Lower lobe of right lung (tissue), 2 donors: Measurements from ENCODE around the gene ENO1. TPM values are rescaled to one million over a fixed set of nuclear protein-coding genes. Genes with fewer than 3 reads are reported as not detected.

Experiments used
- ATAC-seq, 2 donors: fragments of 200-7000 bp; cut with Tn5 transposase; one replicate each; pipeline ENCODE4 v1.9.1; 2020 to 2022; ENCODE audit warnings: mild to moderate bottlenecking in 2 of 2, moderate library complexity in 2 of 2
- DNase-seq: peaks from one replicate; pipeline ENCODE4 v3.0.0-alpha.2; 2020
- H3K27ac ChIP-seq: fragments of 200-600 bp; one replicate; pipeline ENCODE4 v1.8.0; 2022
- H3K27me3 ChIP-seq: fragments of 200-600 bp; one replicate; pipeline ENCODE4 v1.8.0; 2022; ENCODE audit warnings: low read depth
- H3K36me3 ChIP-seq: fragments of 200-600 bp; one replicate; pipeline ENCODE4 v1.8.0; 2022; ENCODE audit warnings: mild to moderate bottlenecking
- H3K4me1 ChIP-seq: fragments of 200-600 bp; one replicate; pipeline ENCODE4 v1.8.0; 2022
- H3K4me3 ChIP-seq: fragments of 200-600 bp; one replicate; pipeline ENCODE4 v1.8.0; 2022; ENCODE audit warnings: mild to moderate bottlenecking
- H3K9me3 ChIP-seq: fragments of 200-600 bp; one replicate; pipeline ENCODE4 v1.8.0; 2022
- CTCF ChIP-seq: fragments of 200-600 bp; IDR thresholded peaks from one replicate; pipeline ENCODE4 v1.8.0; 2022; ENCODE audit warnings: antibody characterized with exemption, mild to moderate bottlenecking
- intact Hi-C: fragments of 100-400 bp; cut with DNase I; formaldehyde crosslinking; loops from one replicate; pipeline ENCODE4 v1.11.0; 2022
- total RNA-seq: library from RNA; stranded (reverse); fragmentation: NEBNext Ultra II Directional; extraction: Animal tissue kit (Norgen Biotek cat#: 25700); gene quantifications from one replicate; pipeline ENCODE4 v1.2.1, GENCODE V29; 2021
- donor health status: DM: no; HTN: yes; CAD: no; lungs with severe emphysema.

Gene ENO1
- total RNA-seq, 1 donor from 2014 or later: 580 TPM

- Histone ChIP-seq H3K4me1 (no peaks in the 10 kb centered on the region), H3K27me3 (no peaks in the 10 kb centered on the region), H3K36me3 (no peaks in the 10 kb centered on the region), H3K9me3 (no peaks in the 10 kb centered on the region), H3K27ac (no peak overlapping the region), H3K4me3 (no peak overlapping the region)
- TF ChIP-seq CTCF: no peak
- DNase-seq (no peak), ATAC-seq (no peak)
- intact Hi-C loops: loop anchor here (10.0 kb wide), 1 partner anchor 69 kb away; no protein-coding TSS in a partner anchor
Measured at GRCh38 chr1:8915446-8915845, 37.0 kb upstream of the ENO1 start.

DNA sequence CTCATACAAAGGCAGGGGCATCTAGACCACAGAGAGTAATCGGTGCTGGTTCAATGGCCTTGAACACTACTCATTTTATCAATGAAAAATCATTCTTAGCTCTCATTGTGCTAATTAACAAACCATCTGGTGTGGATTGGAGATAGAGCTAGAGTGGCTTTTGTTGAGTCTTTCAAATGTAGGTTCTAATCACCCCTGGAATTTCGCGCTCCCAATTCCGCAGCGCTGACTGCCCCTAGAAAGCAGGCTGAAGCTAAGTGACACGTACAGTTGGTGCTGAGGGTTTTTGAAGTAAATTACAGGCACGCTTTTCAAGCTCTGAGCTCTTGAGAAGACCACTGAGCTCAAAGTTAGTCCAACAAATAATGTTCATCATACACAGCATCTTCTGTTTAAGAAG, 36.0 kb upstream of the ENO1 start:
- ATAC-seq (no peak), DNase-seq (no peak)
- no peaks in the 10 kb centered on the region for H3K9me3 ChIP-seq
- no peaks in the 10 kb centered on the region for H3K4me1 ChIP-seq
- intact Hi-C loops: loop anchor here (10.0 kb wide), 1 partner anchor 70 kb away; no protein-coding TSS in a partner anchor
- H3K36me3 ChIP-seq: no peaks in the 10 kb centered on the region
- no peak overlapping the region for H3K27ac ChIP-seq
- H3K4me3 ChIP-seq: no peak overlapping the region
- no peaks in the 10 kb centered on the region for H3K27me3 ChIP-seq
- no peak for TF ChIP-seq CTCF

- H3K27ac ChIP-seq: no peak overlapping the region
- peak in 1 of 2 donors; percentile 24 for ATAC-seq
- intact Hi-C loops: loop anchor here (10.0 kb wide), 1 partner anchor 71 kb away; no protein-coding TSS in a partner anchor
Measured at GRCh38 chr1:8913457-8913856, 35.0 kb upstream of the ENO1 start.

DNA sequence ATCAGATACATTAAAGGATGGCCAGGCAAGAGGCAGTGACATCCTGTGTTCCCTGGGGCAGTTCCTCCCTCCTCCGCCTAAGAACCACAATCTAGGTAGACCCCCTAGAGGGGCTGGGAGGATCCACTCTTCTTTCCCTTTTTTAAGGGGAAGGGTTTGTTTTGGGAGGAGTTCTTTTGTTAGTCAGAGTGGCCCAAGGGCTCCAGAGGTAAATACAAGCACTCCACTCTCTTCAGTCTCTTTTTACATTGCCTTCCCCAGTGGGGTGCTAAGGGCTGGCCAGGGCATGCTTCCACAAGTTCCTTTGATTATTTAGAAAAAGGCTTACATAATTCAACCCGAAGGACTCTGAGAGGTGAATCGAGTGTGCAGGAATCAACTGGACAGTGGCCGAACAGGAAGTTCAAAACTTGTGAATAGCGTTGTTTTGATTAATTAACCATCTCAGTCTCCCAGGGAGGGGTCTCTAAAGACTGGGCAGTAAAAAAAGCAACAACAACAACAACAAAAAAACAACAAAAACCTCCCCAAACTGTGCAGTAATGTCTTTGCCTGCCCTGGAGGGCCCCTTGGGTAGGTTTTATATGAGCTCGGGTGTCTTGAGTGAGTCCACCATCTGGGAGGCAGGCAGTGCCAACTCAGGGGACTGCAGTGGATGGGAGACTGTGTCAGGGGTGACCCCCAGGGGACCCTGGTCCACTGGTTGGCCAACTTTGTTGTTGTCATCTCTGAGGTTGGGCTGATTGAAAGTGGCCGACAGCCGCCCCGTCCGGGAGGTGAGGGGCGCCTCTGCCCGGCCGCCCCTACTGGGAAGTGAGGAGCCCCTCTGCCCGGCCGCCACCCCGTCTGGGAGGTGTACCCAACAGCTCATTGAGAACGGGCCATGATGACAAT, 33.2 kb upstream of the ENO1 start:
- H3K4me3 ChIP-seq: no peak overlapping the region
- H3K27ac ChIP-seq: peak overlapping the region; percentile 60
- DNase-seq: no peak
- H3K27me3 ChIP-seq: no peaks in the 10 kb centered on the region
- H3K36me3 ChIP-seq: no peaks in the 10 kb centered on the region
- no peak for TF ChIP-seq CTCF
- no peaks in the 10 kb centered on the region for H3K4me1 ChIP-seq
- intact Hi-C loops: loop anchor here (10.0 kb wide), 1 partner anchor 73 kb away; no protein-coding TSS in a partner anchor
- peak; percentile 58 to 67 for ATAC-seq
- no peaks in the 10 kb centered on the region for H3K9me3 ChIP-seq

More at GRCh38 chr1:8913457-8913856, 35.0 kb upstream of the ENO1 start:
- no peak for DNase-seq
- H3K9me3 ChIP-seq: no peaks in the 10 kb centered on the region
- H3K4me3 ChIP-seq: no peak overlapping the region
- no peak for TF ChIP-seq CTCF
- no peaks in the 10 kb centered on the region for H3K36me3 ChIP-seq
- H3K4me1 ChIP-seq: no peaks in the 10 kb centered on the region
- no peaks in the 10 kb centered on the region for H3K27me3 ChIP-seq

GRCh38 chr1:8910914-8911313, 32.4 kb upstream of the ENO1 start:
- no peak overlapping the region for H3K4me3 ChIP-seq
- H3K27ac ChIP-seq: no peak overlapping the region
- H3K36me3 ChIP-seq: no peaks in the 10 kb centered on the region
- no peaks in the 10 kb centered on the region for H3K27me3 ChIP-seq
- ATAC-seq (no peak), DNase-seq (no peak)
- intact Hi-C loops: loop anchor here (10.0 kb wide), 1 partner anchor 74 kb away; no protein-coding TSS in a partner anchor
- no peaks in the 10 kb centered on the region for H3K4me1 ChIP-seq
- no peak for TF ChIP-seq CTCF
- no peaks in the 10 kb centered on the region for H3K9me3 ChIP-seq
